ENCODE results near the gene WASHC2A.
"Not testable (repeated sequence)": the region's sequence is repeated elsewhere in the genome, so short reads cannot be mapped to it uniquely, and the experiment has no call there.

The WASHC2A gene

GRCh38 chr10:50145575-50145974, 77.8 kb downstream of the WASHC2A start:
- not testable (repeated sequence) for H3K27me3 ChIP-seq (ENCODE audit: control insufficient read depth in 1 of 2, insufficient read depth in 2 of 2, low read length in 2 of 2); H3K4me1 ChIP-seq (ENCODE audit: control insufficient read depth in 1 of 2, insufficient read depth in 2 of 2, low read length in 2 of 2); H3K27ac ChIP-seq (ENCODE audit: low read depth, low read length); H3K36me3 ChIP-seq (ENCODE audit: control insufficient read depth in 1 of 2, insufficient read depth in 2 of 2, low read length in 2 of 2); H3K4me3 ChIP-seq (ENCODE audit: low read depth in 1 of 2, low read length in 2 of 2); H3K9ac ChIP-seq (ENCODE audit: low read depth in 1 of 2, low read length in 2 of 2); H3K9me3 ChIP-seq (ENCODE audit: control insufficient read depth in 1 of 2, low read length in 2 of 2)

DNA sequence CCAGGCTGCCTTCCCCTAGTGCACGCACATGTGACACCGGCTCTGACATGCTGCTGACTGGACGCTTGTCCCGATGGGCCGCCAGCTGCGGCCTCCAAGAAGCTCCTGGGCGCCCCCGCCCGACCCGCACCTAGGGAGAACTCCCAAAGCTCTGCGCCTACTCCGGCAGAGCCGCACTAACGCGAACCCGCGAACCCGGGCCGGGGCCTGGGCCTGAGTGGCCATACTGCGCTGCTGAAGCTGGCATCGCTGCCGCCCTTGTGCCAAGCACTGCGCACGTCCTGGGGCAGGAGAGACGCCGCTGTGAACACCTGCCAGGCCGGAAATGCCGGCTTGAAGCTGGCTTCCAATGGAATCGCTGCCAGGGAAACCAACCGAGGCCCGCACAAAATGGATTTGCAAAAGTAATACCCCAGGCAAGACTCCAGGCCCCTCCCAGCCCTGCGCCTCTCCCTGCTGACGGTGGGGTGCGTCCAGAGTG, 85.1 kb downstream of the WASHC2A start:
- Histone ChIP-seq H3K4me1 (ENCODE audit: control insufficient read depth in 1 of 2, insufficient read depth in 2 of 2, low read length in 2 of 2) (no peaks in the 10 kb centered on the region), H3K27me3 (ENCODE audit: control insufficient read depth in 1 of 2, insufficient read depth in 2 of 2, low read length in 2 of 2) (no peaks in the 10 kb centered on the region), H3K4me3 (ENCODE audit: low read depth in 1 of 2, low read length in 2 of 2) (no peak overlapping the region), H3K9ac (ENCODE audit: low read depth in 1 of 2, low read length in 2 of 2) (no peak overlapping the region), H3K27ac (ENCODE audit: low read depth, low read length) (no peak overlapping the region), H3K36me3 (ENCODE audit: control insufficient read depth in 1 of 2, insufficient read depth in 2 of 2, low read length in 2 of 2) (no peaks in the 10 kb centered on the region), H3K9me3 (ENCODE audit: control insufficient read depth in 1 of 2, low read length in 2 of 2) (no peaks in the 10 kb centered on the region)

DNA sequence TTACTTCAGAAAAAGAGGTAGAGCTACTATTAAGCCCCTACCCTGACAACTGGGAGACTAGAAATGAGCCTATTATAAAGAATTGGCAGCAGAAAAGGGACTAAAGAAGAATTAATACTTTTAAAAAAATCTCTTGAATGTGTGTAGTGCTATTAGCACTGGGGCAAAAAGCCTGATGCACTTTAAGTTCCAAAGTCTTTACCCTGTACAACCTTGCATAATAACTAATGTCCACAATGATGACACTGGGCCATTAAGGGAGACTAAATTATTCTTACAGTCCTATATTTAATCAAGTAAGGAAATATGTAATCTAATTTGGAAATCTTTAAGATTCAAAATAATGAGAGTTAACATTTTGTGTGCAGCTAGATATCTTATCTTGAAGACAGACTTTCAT, 90.1 kb downstream of the WASHC2A start:
- not testable (repeated sequence) for H3K4me1 ChIP-seq (ENCODE audit: control insufficient read depth in 1 of 2, insufficient read depth in 2 of 2, low read length in 2 of 2); H3K27ac ChIP-seq (ENCODE audit: low read depth, low read length); H3K4me3 ChIP-seq (ENCODE audit: low read depth in 1 of 2, low read length in 2 of 2); H3K27me3 ChIP-seq (ENCODE audit: control insufficient read depth in 1 of 2, insufficient read depth in 2 of 2, low read length in 2 of 2); H3K36me3 ChIP-seq (ENCODE audit: control insufficient read depth in 1 of 2, insufficient read depth in 2 of 2, low read length in 2 of 2); H3K9me3 ChIP-seq (ENCODE audit: control insufficient read depth in 1 of 2, low read length in 2 of 2); H3K9ac ChIP-seq (ENCODE audit: low read depth in 1 of 2, low read length in 2 of 2)

- not testable (repeated sequence) for H3K4me3 ChIP-seq (ENCODE audit: low read depth in 1 of 2, low read length in 2 of 2); H3K27me3 ChIP-seq (ENCODE audit: control insufficient read depth in 1 of 2, insufficient read depth in 2 of 2, low read length in 2 of 2); H3K9ac ChIP-seq (ENCODE audit: low read depth in 1 of 2, low read length in 2 of 2); H3K27ac ChIP-seq (ENCODE audit: low read depth, low read length); H3K36me3 ChIP-seq (ENCODE audit: control insufficient read depth in 1 of 2, insufficient read depth in 2 of 2, low read length in 2 of 2); H3K4me1 ChIP-seq (ENCODE audit: control insufficient read depth in 1 of 2, insufficient read depth in 2 of 2, low read length in 2 of 2); H3K9me3 ChIP-seq (ENCODE audit: control insufficient read depth in 1 of 2, low read length in 2 of 2)
Observed at GRCh38 chr10:50159856-50160255, 92.1 kb downstream of the WASHC2A start.

DNA sequence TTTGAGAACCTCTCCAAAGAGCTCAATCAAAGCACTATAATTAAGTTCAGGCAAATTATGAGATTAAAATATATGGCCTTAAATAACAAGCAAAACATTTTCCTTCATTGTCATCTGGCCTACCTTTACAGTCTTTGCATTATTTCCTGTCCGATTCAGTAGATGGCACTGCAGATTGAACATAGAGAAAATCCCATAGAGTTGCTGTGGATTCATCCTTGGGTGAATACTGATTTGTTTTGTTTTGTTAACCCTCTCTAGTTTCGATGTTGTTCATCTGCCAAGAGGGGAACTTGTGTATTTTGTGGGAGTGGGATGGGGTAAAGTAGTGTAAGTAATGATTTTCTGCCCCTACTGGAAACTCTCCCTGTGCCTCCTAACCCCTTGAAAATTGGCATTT, 97.3 kb downstream of the WASHC2A start:
- not testable (repeated sequence) for H3K27me3 ChIP-seq (ENCODE audit: control insufficient read depth in 1 of 2, insufficient read depth in 2 of 2, low read length in 2 of 2); H3K9me3 ChIP-seq (ENCODE audit: control insufficient read depth in 1 of 2, low read length in 2 of 2); H3K36me3 ChIP-seq (ENCODE audit: control insufficient read depth in 1 of 2, insufficient read depth in 2 of 2, low read length in 2 of 2); H3K9ac ChIP-seq (ENCODE audit: low read depth in 1 of 2, low read length in 2 of 2); H3K27ac ChIP-seq (ENCODE audit: low read depth, low read length); H3K4me1 ChIP-seq (ENCODE audit: control insufficient read depth in 1 of 2, insufficient read depth in 2 of 2, low read length in 2 of 2); H3K4me3 ChIP-seq (ENCODE audit: low read depth in 1 of 2, low read length in 2 of 2)

- H3K27ac ChIP-seq (ENCODE audit: low read depth, low read length); H3K9me3 ChIP-seq (ENCODE audit: control insufficient read depth in 1 of 2, low read length in 2 of 2); H3K27me3 ChIP-seq (ENCODE audit: control insufficient read depth in 1 of 2, insufficient read depth in 2 of 2, low read length in 2 of 2); H3K9ac ChIP-seq (ENCODE audit: low read depth in 1 of 2, low read length in 2 of 2); H3K4me1 ChIP-seq (ENCODE audit: control insufficient read depth in 1 of 2, insufficient read depth in 2 of 2, low read length in 2 of 2); H3K36me3 ChIP-seq (ENCODE audit: control insufficient read depth in 1 of 2, insufficient read depth in 2 of 2, low read length in 2 of 2); H3K4me3 ChIP-seq (ENCODE audit: low read depth in 1 of 2, low read length in 2 of 2): not testable (repeated sequence)
Observed at GRCh38 chr10:50167833-50168232, 100.1 kb downstream of the WASHC2A start.

DNA sequence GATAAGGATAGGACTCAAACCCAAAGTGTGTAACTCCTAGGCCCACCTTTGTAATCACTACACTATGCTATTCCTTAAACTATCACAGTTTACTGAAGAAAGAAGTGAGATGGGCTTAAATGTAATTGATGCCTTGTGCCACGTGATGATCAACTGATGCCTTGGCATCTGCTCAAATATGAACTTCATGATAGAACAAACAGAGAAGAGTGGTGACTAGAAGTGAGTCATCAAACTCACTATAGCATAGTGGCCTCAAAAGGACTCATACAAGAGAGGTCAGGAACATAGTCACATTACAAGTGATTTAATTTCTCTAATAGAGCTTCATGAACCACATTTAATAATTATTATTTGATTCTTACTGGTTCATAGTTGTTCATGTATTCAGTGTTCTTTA, 101.8 kb downstream of the WASHC2A start:
- not testable (repeated sequence) for H3K27ac ChIP-seq (ENCODE audit: low read depth, low read length); H3K27me3 ChIP-seq (ENCODE audit: control insufficient read depth in 1 of 2, insufficient read depth in 2 of 2, low read length in 2 of 2); H3K4me1 ChIP-seq (ENCODE audit: control insufficient read depth in 1 of 2, insufficient read depth in 2 of 2, low read length in 2 of 2); H3K9ac ChIP-seq (ENCODE audit: low read depth in 1 of 2, low read length in 2 of 2); H3K36me3 ChIP-seq (ENCODE audit: control insufficient read depth in 1 of 2, insufficient read depth in 2 of 2, low read length in 2 of 2); H3K4me3 ChIP-seq (ENCODE audit: low read depth in 1 of 2, low read length in 2 of 2); H3K9me3 ChIP-seq (ENCODE audit: control insufficient read depth in 1 of 2, low read length in 2 of 2)

DNA sequence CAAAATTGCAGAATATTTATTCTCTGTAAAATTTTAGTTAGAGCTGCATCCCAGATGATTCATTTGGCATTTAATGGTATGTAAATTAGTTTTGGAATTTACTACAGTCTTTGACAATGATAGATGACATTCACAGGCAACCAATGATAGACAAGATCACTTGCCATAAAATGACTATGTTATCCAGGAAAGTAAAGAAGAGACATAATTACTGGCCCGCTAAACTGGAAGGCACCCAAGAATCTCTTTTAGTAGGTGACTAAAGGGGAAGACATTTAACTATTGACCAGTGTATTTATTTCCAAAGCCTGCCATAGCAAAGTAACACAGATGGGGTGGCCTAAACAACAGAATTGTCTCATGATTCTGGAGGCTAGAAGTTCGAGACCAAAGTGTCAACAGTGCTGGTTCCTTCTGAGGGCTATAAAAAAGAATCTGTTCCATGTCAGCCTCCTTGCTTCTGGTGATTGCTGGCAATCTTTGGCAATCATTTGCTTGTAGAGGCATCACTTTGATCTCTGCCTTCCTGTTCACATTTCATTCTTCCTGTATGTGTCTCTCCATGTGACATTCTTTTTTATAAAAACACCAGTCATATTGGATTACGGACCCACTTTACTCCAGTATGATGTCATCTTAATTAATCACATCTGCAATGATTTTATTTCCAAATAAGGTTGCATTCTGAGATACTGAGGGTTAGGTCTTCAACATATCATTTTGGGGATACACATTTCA, 107.2 kb downstream of the WASHC2A start:
- H3K27ac ChIP-seq (ENCODE audit: low read depth, low read length); H3K4me1 ChIP-seq (ENCODE audit: control insufficient read depth in 1 of 2, insufficient read depth in 2 of 2, low read length in 2 of 2); H3K27me3 ChIP-seq (ENCODE audit: control insufficient read depth in 1 of 2, insufficient read depth in 2 of 2, low read length in 2 of 2); H3K9ac ChIP-seq (ENCODE audit: low read depth in 1 of 2, low read length in 2 of 2); H3K4me3 ChIP-seq (ENCODE audit: low read depth in 1 of 2, low read length in 2 of 2); H3K36me3 ChIP-seq (ENCODE audit: control insufficient read depth in 1 of 2, insufficient read depth in 2 of 2, low read length in 2 of 2); H3K9me3 ChIP-seq (ENCODE audit: control insufficient read depth in 1 of 2, low read length in 2 of 2): not testable (repeated sequence)

All from duodenal mucosa (tissue), 2 donors.